ENCODE data around the gene SESN3.

Gene SESN3

GRCh38 chr11:95161248-95161647 is 69.8 kb downstream of the SESN3 start:
- H3K27me3 Mint-ChIP-seq (ENCODE audit: low read depth): no peaks in the 10 kb centered on the region
- H3K27ac Mint-ChIP-seq: no peak overlapping the region
- DNase-seq (ENCODE audit: low spot score): no peak
- H3K4me3 Mint-ChIP-seq: no peak overlapping the region
- H3K9me3 Mint-ChIP-seq: no peaks in the 10 kb centered on the region
- H3K4me1 Mint-ChIP-seq (ENCODE audit: low read depth): peaks cover 29% of the 10 kb centered on the region
- H3K36me3 Mint-ChIP-seq (ENCODE audit: low read depth): peaks cover 3% of the 10 kb centered on the region

DNA sequence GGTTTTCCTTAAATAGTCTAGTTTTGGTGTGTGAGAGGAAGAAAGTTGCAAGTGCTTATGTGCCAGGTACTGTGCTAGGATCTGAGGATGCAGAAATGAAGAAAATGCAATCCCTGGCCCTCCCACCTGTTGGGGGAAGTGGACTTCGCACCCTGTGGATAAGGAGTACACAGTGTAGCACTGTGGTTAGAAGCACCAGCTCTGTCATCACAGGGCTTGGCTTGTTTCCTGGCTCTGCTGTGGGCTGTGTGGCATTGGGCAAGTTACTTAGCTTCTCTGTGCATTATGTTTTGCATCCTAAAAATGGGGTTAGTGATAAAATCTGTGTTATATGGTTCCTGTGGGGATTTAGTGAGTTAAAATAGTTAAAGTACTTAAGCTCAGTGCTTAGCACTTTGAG is 73.2 kb downstream of the SESN3 start:
- Mint-ChIP-seq H3K4me1 (ENCODE audit: low read depth) (peaks cover 30% of the 10 kb centered on the region), H3K4me3 (no peak overlapping the region), H3K36me3 (ENCODE audit: low read depth) (no peaks in the 10 kb centered on the region), H3K9me3 (no peaks in the 10 kb centered on the region), H3K27me3 (ENCODE audit: low read depth) (no peaks in the 10 kb centered on the region), H3K27ac (peak overlapping the region; percentile 47)
- DNase-seq (ENCODE audit: low spot score): no peak

GRCh38 chr11:95156916-95157541 is 74.0 kb downstream of the SESN3 start:
- H3K4me1 Mint-ChIP-seq (ENCODE audit: low read depth): peaks cover 31% of the 10 kb centered on the region
- no peaks in the 10 kb centered on the region for H3K27me3 Mint-ChIP-seq (ENCODE audit: low read depth)
- H3K9me3 Mint-ChIP-seq: no peaks in the 10 kb centered on the region
- H3K36me3 Mint-ChIP-seq (ENCODE audit: low read depth): no peaks in the 10 kb centered on the region
- no peak overlapping the region for H3K27ac Mint-ChIP-seq
- DNase-seq (ENCODE audit: low spot score): no peak
- no peak overlapping the region for H3K4me3 Mint-ChIP-seq

DNA sequence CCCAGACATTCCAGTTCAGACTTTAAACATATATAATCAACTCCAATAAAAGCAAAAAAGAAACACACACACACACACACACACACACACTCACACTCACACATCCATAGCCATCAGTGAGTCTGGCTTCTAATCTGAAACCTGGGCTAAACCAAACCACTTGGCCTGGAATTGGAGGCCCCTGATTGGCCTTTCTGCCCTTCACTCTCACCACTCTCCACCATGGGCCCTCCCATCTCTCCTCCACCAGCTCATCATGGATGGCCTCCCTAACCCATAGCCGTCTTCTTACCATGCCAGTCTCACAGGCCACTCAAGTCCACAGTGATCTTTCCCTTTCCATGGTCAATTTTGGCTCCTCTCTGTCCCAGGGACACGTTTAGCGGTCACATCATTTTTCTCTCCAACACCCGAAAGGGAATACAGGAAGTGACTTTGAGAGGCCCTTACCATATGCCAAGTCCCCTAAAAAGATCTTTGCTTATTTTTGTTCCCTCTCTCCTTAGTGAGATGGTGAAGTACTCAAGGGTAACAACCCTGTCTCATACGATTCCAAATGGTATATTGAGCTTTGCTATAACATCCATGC is 74.8 kb downstream of the SESN3 start:
- Mint-ChIP-seq H3K4me1 (ENCODE audit: low read depth) (peaks cover 36% of the 10 kb centered on the region), H3K27me3 (ENCODE audit: low read depth) (no peaks in the 10 kb centered on the region), H3K36me3 (ENCODE audit: low read depth) (no peaks in the 10 kb centered on the region), H3K27ac (no peak overlapping the region), H3K9me3 (no peaks in the 10 kb centered on the region), H3K4me3 (no peak overlapping the region)
- no peak for DNase-seq (ENCODE audit: low spot score)

DNA sequence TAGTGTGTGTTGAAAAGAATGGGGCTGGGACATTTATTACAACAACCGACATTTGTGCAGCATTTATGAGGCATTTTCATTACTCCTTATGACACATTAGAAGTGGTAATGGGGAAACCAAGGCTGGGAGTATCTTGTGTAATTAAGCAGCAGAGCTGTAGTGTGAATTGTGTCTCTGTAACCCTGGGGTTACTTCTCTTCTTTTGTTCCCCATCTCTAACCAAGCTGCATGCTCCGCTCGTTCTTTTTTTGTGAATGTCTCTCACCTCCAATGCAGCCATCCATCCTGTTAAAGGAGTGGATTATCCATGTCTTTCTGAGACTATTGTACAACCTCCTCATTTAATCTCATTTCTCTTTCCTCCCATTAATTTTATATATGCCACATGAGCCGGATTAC is 75.6 kb downstream of the SESN3 start:
- no peak for DNase-seq (ENCODE audit: low spot score)
- Mint-ChIP-seq H3K4me3 (no peak overlapping the region), H3K36me3 (ENCODE audit: low read depth) (no peaks in the 10 kb centered on the region), H3K4me1 (ENCODE audit: low read depth) (peaks cover 36% of the 10 kb centered on the region), H3K27me3 (ENCODE audit: low read depth) (no peaks in the 10 kb centered on the region), H3K27ac (no peak overlapping the region), H3K9me3 (no peaks in the 10 kb centered on the region)

DNA sequence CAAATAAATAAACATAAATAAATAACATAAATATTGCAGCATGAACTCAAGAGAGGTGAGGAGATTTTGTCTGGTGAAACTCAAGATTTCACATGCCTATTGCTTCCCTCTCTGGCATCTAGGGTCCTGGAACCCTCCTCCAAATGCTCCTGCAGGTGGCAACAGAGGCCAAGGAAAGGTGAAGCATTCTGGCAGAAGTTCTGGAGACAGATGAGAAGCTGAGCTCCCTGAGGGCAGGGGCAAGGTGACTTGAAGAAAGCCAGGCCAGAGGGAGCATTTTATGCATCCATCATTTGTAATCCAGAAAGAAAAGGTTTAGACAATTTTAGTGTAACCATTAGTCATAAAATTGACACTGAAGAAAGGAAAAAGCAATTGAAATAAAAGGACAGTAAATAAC is 76.5 kb downstream of the SESN3 start:
- Mint-ChIP-seq H3K27ac (no peak overlapping the region), H3K36me3 (ENCODE audit: low read depth) (no peaks in the 10 kb centered on the region), H3K4me1 (ENCODE audit: low read depth) (peaks cover 37% of the 10 kb centered on the region), H3K9me3 (no peaks in the 10 kb centered on the region), H3K4me3 (no peak overlapping the region), H3K27me3 (ENCODE audit: low read depth) (no peaks in the 10 kb centered on the region)
- DNase-seq (ENCODE audit: low spot score): peak; percentile 44

DNA sequence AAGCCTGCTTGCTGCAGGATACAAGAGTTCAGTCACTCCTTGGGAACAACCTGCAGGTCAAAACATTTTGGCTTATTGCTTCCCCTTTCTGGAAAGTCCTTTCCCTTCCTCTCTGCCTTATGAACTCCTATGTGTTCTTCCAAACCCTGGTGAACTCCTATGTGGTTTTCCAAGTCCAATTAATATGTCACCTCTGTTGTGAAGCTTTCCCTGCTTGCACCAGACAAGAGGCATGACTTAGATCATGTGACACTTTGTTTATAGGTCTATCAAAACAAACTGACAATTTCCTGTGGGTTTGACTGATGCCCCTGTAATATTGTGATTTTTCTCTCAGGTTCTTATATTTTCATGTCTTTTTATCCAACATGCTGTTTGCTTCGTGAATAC is 77.2 kb downstream of the SESN3 start:
- Mint-ChIP-seq H3K4me1 (ENCODE audit: low read depth) (peaks cover 39% of the 10 kb centered on the region), H3K27ac (peak overlapping the region; percentile 92), H3K4me3 (peak overlapping the region; percentile 86), H3K27me3 (ENCODE audit: low read depth) (no peaks in the 10 kb centered on the region), H3K36me3 (ENCODE audit: low read depth) (no peaks in the 10 kb centered on the region), H3K9me3 (no peaks in the 10 kb centered on the region)
- no peak for DNase-seq (ENCODE audit: low spot score)

DNA sequence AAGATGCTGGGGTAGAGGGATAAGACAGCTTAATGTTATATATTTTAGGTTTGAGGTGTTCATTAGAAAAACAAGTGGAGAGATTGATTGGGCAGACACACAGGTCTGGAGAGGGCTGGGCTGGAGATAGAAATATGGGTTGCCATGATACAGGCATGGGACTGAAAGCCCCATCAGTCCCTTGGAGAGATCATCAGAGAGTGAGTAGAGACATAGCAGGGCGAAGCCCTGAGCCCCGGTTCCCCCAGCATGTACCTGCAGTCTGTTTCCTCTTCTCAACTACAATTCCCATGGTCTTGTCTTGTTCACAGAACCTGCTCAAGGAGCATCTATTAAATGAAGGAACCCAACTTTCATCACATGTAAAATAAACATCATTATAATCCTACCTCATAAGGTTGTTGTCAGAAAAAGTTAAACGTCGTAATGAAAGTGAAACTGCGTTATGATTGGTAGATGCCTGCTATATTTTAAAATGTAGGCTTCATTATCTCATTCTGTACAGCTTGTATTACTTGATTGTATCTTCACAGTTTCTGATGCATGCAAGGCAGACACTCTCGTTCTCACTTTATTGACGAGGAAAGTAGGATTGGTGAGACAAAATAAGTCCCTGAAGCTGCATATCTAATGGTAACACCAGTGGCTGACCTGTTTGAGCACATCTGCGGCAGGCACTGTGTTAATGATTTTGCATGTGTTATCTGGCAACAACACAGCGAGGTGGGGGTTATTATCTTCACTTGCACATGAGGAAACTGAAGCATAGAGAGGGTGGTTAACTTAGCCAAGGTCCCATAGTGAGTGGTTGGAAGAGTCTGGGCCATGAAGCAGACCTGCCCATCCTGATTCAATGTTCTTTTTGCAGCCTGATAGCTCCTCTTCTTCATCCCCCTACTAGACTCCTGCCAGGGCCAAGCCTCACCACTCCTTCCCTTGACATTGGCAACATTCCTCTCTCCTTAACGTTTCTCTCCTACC is 77.8 kb downstream of the SESN3 start:
- Mint-ChIP-seq H3K27ac (peak overlapping the region; percentile 92), H3K36me3 (ENCODE audit: low read depth) (no peaks in the 10 kb centered on the region), H3K9me3 (no peaks in the 10 kb centered on the region), H3K4me1 (ENCODE audit: low read depth) (peaks cover 36% of the 10 kb centered on the region), H3K4me3 (peak overlapping the region; percentile 86), H3K27me3 (ENCODE audit: low read depth) (no peaks in the 10 kb centered on the region)
- DNase-seq (ENCODE audit: low spot score): peak; percentile 48

DNA sequence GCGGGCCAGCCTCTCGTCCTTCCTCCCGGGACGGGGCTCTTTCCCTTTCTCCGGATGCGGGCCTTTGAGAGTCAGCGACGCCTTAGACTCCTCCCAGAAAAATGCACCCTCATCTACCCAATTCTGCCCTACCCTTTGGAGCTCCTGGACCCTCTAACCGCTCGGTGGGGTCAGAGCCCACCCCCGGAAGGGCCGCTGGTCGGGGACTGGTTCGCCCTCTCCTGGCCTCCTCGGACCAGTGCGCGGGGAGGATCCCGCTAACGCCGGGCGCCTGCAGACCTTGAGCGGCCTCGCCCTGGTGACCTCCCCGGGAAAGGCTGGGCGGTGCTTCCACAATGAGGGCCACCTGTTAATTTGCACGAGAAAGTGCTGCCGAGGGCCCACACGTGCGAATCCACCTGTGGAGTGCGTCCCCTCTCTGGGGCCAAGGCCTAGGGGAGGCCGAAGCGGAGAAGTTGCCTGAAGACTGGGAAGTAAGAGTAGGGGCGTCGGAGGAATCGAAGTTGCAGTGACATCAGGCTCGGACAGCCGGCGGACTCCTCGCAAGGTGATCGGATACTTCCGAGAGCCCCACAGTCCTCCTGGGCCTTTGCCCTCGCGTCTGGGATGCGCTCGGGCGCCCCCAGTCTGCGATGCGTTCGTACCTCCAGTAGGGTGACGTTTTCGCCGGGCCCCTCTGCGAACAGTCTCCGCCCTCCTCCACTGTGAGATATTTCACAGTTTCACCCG is 79.9 kb downstream of the SESN3 start:
- Mint-ChIP-seq H3K9me3 (no peaks in the 10 kb centered on the region), H3K4me1 (ENCODE audit: low read depth) (peaks cover 34% of the 10 kb centered on the region), H3K4me3 (peak overlapping the region; percentile 83), H3K27me3 (ENCODE audit: low read depth) (no peaks in the 10 kb centered on the region), H3K27ac (peak overlapping the region; percentile 91), H3K36me3 (ENCODE audit: low read depth) (no peaks in the 10 kb centered on the region)
- peak; percentile 89 for DNase-seq (ENCODE audit: low spot score)

DNA sequence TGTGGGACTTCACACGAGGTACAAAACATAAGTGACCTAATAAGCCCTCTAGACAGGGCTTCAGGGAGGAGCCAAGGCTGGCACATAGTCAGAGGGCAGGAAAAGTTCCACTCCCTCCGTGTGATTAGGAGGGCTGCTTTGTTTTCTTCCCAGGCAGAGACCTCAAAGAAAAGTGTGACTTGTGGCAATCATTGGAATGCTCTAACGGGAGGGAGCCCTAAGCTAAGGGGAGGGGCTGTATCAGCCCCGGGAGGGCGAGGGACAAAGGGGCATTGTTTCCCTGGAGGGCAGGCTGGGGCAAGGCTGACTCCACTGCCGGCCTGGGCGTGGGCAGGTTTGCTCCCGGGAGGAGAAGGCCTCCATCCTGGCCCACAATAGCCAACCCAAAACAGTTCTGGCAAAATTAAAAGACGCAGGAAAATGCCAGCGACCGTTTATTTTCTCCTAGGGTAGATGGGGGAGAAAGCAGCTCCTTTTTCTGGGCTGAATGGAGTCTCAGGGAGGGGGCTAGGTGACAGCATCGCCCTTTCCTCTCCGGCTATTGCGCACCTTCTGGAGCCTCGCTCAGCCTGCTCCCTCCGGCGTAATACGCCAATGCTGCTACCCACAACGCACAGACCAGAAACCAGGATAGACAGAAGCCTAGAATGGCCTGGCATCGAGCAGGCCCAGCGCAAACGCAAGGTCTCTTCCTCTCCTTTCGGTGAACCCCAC is 81.2 kb downstream of the SESN3 start:
- peaks cover 34% of the 10 kb centered on the region for H3K4me1 Mint-ChIP-seq (ENCODE audit: low read depth)
- no peaks in the 10 kb centered on the region for H3K27me3 Mint-ChIP-seq (ENCODE audit: low read depth)
- H3K4me3 Mint-ChIP-seq: peak overlapping the region; percentile 83
- H3K27ac Mint-ChIP-seq: peak overlapping the region; percentile 59
- H3K36me3 Mint-ChIP-seq (ENCODE audit: low read depth): no peaks in the 10 kb centered on the region
- no peaks in the 10 kb centered on the region for H3K9me3 Mint-ChIP-seq
- no peak for DNase-seq (ENCODE audit: low spot score)

- Mint-ChIP-seq H3K27me3 (ENCODE audit: low read depth) (peaks cover 6% of the 10 kb centered on the region), H3K27ac (no peak overlapping the region), H3K4me1 (ENCODE audit: low read depth) (peaks cover 31% of the 10 kb centered on the region)
Observed at GRCh38 chr11:95148938-95149337, 82.1 kb downstream of the SESN3 start.

DNA sequence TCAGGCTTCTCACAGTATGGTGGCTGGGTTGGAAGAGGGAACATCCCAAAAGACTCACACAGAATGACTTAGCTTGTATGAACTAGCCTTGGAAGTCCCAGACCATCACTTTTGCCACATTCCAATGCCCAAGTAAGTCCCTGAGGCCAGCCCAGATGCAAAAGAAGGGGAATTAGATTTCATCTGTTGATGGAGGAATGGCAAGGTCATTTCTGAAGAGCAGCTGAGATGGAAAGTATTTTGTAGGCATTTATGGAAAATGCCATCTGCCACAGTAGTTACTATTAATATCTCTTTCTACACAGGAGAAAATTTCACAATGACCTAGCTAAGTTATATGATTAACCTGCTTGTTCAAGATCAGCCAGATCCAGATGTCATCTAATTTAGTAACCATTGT is 82.6 kb downstream of the SESN3 start:
- H3K4me1 Mint-ChIP-seq (ENCODE audit: low read depth): peaks cover 25% of the 10 kb centered on the region
- no peak overlapping the region for H3K27ac Mint-ChIP-seq
- no peaks in the 10 kb centered on the region for H3K36me3 Mint-ChIP-seq (ENCODE audit: low read depth)
- no peaks in the 10 kb centered on the region for H3K9me3 Mint-ChIP-seq
- no peak for DNase-seq (ENCODE audit: low spot score)
- H3K27me3 Mint-ChIP-seq (ENCODE audit: low read depth): peaks cover 6% of the 10 kb centered on the region
- no peak overlapping the region for H3K4me3 Mint-ChIP-seq

More at GRCh38 chr11:95148938-95149337, 82.1 kb downstream of the SESN3 start:
- Mint-ChIP-seq H3K9me3 (no peaks in the 10 kb centered on the region), H3K4me3 (no peak overlapping the region), H3K36me3 (ENCODE audit: low read depth) (no peaks in the 10 kb centered on the region)
- DNase-seq (ENCODE audit: low spot score): no peak

GRCh38 chr11:95147364-95147905 is 83.6 kb downstream of the SESN3 start:
- no peak for DNase-seq (ENCODE audit: low spot score)
- Mint-ChIP-seq H3K27me3 (ENCODE audit: low read depth) (peaks cover 6% of the 10 kb centered on the region), H3K4me1 (ENCODE audit: low read depth) (peaks cover 19% of the 10 kb centered on the region), H3K27ac (no peak overlapping the region), H3K9me3 (no peaks in the 10 kb centered on the region), H3K4me3 (no peak overlapping the region), H3K36me3 (ENCODE audit: low read depth) (no peaks in the 10 kb centered on the region)

Measured in T-helper 2 cell treated with Interferon-gamma antibody and Interleukin-4, amounts not matched to agents 5 μg/mL and 100 μg/mL, for 36 hours (primary cell).